Measurements from ENCODE around the gene PHACTR1. TPM values are rescaled to one million over a fixed set of nuclear protein-coding genes. Genes with fewer than 3 reads are reported as not detected.

PHACTR1 gene
- total and polyA plus RNA-seq, 2 of the 4 experiments (the other 2 are of a cell fraction), result not detected

GRCh38 chr6:13229205-13230085 is 512.9 kb downstream of the PHACTR1 start (continued):
- TF ChIP-seq RAD21 (IDR thresholded peaks at IDR 0.05; ENCODE audit: low read length), result no peak

- no peak overlapping the region for H2AK9ac ChIP-seq (replicated peaks; ENCODE audit: low read depth, low read length, poor library complexity)
- H3K56ac ChIP-seq (ENCODE audit: extremely low read depth, insufficient read depth, low read length), result no peak overlapping the region
- no peak overlapping the region for H3K18ac ChIP-seq (ENCODE audit: low read depth, low read length)
- H2AK5ac ChIP-seq (ENCODE audit: low read depth, low read length), result no peak overlapping the region
- intact Hi-C loops (cut with micrococcal nuclease) (no loop called here), dilution Hi-C loops (cut with HindIII; ENCODE audit: low sequenced_read_pairs, unreplicated experiment) (no loop called here), in situ Hi-C loops (cut with MboI; ENCODE audit: low sequenced_read_pairs) (no loop called here)
- H3K4me2 ChIP-seq (ENCODE audit: low read depth, low read length), result no peak overlapping the region
- H3K9me3 ChIP-seq (ENCODE audit: control insufficient read depth, insufficient read depth, low read length), result no peaks in the 10 kb centered on the region
- H3K9ac ChIP-seq (ENCODE audit: low read depth, low read length), result no peak overlapping the region
- H3K27ac ChIP-seq (ENCODE audit: insufficient read depth, low read length), result no peak overlapping the region
- H2BK15ac ChIP-seq (ENCODE audit: low read depth, low read length), result no peak overlapping the region
- WGBS, 2 experiments (ENCODE audit: extremely low coverage in 2 of 2, insufficient read length in 1 of 2), result no CpG with 5 or more reads among the region's 1 CpG
- H3K23ac ChIP-seq (ENCODE audit: low read depth, low read length), result no peak overlapping the region
- H3K27me3 ChIP-seq (ENCODE audit: control insufficient read depth, insufficient read depth, low read length), result no peaks in the 10 kb centered on the region; the same call in 1 of the 2 replicates
- no peak for DNase-seq
- H3K14ac ChIP-seq (replicated peaks; ENCODE audit: low read depth, low read length), result no peak overlapping the region
- no peak overlapping the region for H2BK120ac ChIP-seq (ENCODE audit: low read depth, low read length)
- TF ChIP-seq, protein P1, sequence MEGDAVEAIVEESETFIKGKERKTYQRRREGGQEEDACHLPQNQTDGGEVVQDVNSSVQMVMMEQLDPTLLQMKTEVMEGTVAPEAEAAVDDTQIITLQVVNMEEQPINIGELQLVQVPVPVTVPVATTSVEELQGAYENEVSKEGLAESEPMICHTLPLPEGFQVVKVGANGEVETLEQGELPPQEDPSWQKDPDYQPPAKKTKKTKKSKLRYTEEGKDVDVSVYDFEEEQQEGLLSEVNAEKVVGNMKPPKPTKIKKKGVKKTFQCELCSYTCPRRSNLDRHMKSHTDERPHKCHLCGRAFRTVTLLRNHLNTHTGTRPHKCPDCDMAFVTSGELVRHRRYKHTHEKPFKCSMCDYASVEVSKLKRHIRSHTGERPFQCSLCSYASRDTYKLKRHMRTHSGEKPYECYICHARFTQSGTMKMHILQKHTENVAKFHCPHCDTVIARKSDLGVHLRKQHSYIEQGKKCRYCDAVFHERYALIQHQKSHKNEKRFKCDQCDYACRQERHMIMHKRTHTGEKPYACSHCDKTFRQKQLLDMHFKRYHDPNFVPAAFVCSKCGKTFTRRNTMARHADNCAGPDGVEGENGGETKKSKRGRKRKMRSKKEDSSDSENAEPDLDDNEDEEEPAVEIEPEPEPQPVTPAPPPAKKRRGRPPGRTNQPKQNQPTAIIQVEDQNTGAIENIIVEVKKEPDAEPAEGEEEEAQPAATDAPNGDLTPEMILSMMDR (conservative IDR thresholded peaks at IDR 0.05; ENCODE audit: low read depth, low read length), result no peak
- TF ChIP-seq FOS (IDR thresholded peaks at IDR 0.05; ENCODE audit: low read depth, low read length) (no peak), NFE2L2 (IDR thresholded peaks at IDR 0.05; ENCODE audit: low read depth, low read length) (no peak), RAD21 (IDR thresholded peaks at IDR 0.05; ENCODE audit: low read length) (no peak), MAZ (IDR thresholded peaks at IDR 0.05; ENCODE audit: borderline replicate concordance, low read depth, low read length) (no peak), SMC3 (IDR thresholded peaks at IDR 0.05; ENCODE audit: low read depth, low read length) (no peak), POLR2A (IDR thresholded peaks at IDR 0.05; ENCODE audit: low read depth, low read length) (no peak)
- TF ChIP-seq, protein P2, sequence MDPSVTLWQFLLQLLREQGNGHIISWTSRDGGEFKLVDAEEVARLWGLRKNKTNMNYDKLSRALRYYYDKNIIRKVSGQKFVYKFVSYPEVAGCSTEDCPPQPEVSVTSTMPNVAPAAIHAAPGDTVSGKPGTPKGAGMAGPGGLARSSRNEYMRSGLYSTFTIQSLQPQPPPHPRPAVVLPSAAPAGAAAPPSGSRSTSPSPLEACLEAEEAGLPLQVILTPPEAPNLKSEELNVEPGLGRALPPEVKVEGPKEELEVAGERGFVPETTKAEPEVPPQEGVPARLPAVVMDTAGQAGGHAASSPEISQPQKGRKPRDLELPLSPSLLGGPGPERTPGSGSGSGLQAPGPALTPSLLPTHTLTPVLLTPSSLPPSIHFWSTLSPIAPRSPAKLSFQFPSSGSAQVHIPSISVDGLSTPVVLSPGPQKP (IDR thresholded peaks at IDR 0.05; ENCODE audit: borderline replicate concordance, low read depth, low read length), result no peak
- ATAC-seq (ENCODE audit: low read depth), result no peak
- H3K4ac ChIP-seq (ENCODE audit: low read depth, low read length), result no peak overlapping the region
- ChIA-PET CTCF (no interaction called here), POLR2A (ENCODE audit: unreplicated experiment) (no interaction called here)
- H2BK5ac ChIP-seq (ENCODE audit: low read depth, low read length, poor library complexity, severe bottlenecking), result no peak overlapping the region
- no peak overlapping the region for H2BK20ac ChIP-seq (ENCODE audit: low read depth, low read length)
- no peaks in the 10 kb centered on the region for H3K4me1 ChIP-seq (ENCODE audit: control insufficient read depth, insufficient read depth, low read length)
- H3K36me3 ChIP-seq (ENCODE audit: control insufficient read depth, insufficient read depth, low read length), result no peaks in the 10 kb centered on the region
- H4K5ac ChIP-seq (ENCODE audit: low read depth, low read length), result no peak overlapping the region
- no peaks in the 10 kb centered on the region for H4K20me1 ChIP-seq (ENCODE audit: insufficient read depth, low read length)
- BruUV-seq (replicated peaks), result no TSS peak
- no peak overlapping the region for H4K8ac ChIP-seq (ENCODE audit: low read depth in 2 of 2, low read length in 2 of 2)
- H2AFZ ChIP-seq (replicated peaks; ENCODE audit: low read length, poor library complexity), result no peak overlapping the region
- no peaks in the 10 kb centered on the region for H3K79me1 ChIP-seq (ENCODE audit: low read depth in 1 of 2, low read length in 2 of 2)
- no peaks in the 10 kb centered on the region for H3K9me1 ChIP-seq (ENCODE audit: insufficient read depth, low read length)
- no peak overlapping the region for H4K91ac ChIP-seq (ENCODE audit: insufficient read depth, low read depth, low read length)
- H3K4me3 ChIP-seq (ENCODE audit: insufficient read depth, low read depth, low read length), result no peak overlapping the region
Measured at GRCh38 chr6:13233106-13233505, 516.5 kb downstream of the PHACTR1 start.
